Activated CD4-positive, alpha-beta memory T cell treated with anti-CD3 and anti-CD28 coated beads for 36 hours (primary cell): ENCODE measurements around the gene ASPG. TPM values are rescaled to one million over a fixed set of nuclear protein-coding genes. Genes with fewer than 3 reads are reported as not detected.

Source experiments
- CTCF ChIA-PET: fragments of 350-600 bp; sonication (Branson Sonifier 250); formaldehyde crosslinking; loops from one replicate; lab custom pipeline; 2021; ENCODE audit warnings: antibody characterized with exemption, inconsistent platforms; lab: Charles Lee
- POLR2A ChIA-PET: fragments of 350-600 bp; sonication (Branson Sonifier 250); formaldehyde crosslinking; loops from one replicate; lab custom pipeline; 2021; ENCODE audit warnings: antibody characterized with exemption; lab: Charles Lee
- DNase-seq: peaks from one replicate; pipeline ENCODE4 v3.0.0-alpha.2; 2020
- H3K27ac Mint-ChIP-seq: one replicate; pipeline ENCODE4 v1.8.0; 2021; ENCODE audit warnings: mixed read lengths
- H3K27me3 Mint-ChIP-seq: one replicate; pipeline ENCODE4 v1.8.0; 2021; ENCODE audit warnings: mixed read lengths
- H3K36me3 Mint-ChIP-seq: one replicate; pipeline ENCODE4 v1.8.0; 2021; ENCODE audit warnings: mixed read lengths
- H3K4me1 Mint-ChIP-seq: one replicate; pipeline ENCODE4 v1.8.0; 2021; ENCODE audit warnings: low read depth, mixed read lengths
- H3K4me3 Mint-ChIP-seq: one replicate; pipeline ENCODE4 v1.8.0; 2021; ENCODE audit warnings: mild to moderate bottlenecking, mixed read lengths
- H3K9me3 Mint-ChIP-seq: one replicate; pipeline ENCODE4 v1.8.0; 2021; ENCODE audit warnings: mixed read lengths
- intact Hi-C: fragments of 100-400 bp; cut with micrococcal nuclease; formaldehyde crosslinking; loops from one replicate; pipeline ENCODE4 v1.15.1; 2023
- total RNA-seq, 2 experiments: library from RNA; stranded (reverse); gene quantifications; one replicate each; pipeline ENCODE4 v1.2.3, GENCODE V29; 2021

The ASPG gene
- total RNA-seq, 2 experiments from 2014 or later, result not detected

DNA sequence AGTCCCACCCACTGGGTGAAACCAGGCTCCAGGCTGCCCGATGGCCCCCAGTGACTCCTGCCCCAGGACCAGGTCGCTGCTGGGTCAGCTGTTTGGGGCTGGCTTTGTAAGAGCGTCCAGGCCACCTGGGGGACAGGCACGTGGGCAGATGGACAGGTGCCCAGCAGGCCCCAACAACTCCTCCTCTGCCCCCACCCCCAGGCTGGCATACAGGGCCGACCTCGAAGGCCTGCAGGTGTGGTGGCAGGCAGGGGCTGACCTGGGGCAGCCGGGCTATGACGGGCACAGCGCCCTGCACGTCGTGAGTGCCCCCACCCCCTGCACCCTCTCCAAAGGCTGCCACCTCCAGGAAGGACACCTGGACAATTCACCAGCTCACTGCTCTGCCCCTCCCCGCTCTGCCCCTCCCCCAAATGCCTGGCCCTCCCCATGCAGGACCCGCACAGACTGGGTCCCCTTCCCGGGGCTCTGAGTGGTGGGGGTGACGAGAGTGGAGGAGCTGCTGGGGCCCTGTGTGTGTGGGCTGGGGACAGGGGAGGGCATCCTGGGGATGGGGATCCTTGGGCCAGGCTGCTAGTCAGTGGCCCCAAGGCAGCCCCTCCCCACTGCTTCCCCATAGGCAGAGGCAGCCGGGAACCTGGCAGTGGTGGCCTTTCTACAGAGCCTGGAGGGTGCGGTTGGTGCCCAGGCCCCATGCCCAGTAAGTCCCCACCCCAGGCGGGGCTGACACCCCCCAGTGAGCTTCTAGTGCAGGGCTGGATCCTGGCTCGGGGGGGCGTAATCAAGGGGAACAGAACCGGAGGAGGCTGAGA, 26.0 kb downstream of the ASPG start:
- POLR2A ChIA-PET, result no interaction called here
- Mint-ChIP-seq H3K27ac (no peak overlapping the region), H3K27me3 (peaks cover 16% of the 10 kb centered on the region), H3K36me3 (no peaks in the 10 kb centered on the region), H3K4me3 (no peak overlapping the region), H3K4me1 (no peaks in the 10 kb centered on the region), H3K9me3 (no peaks in the 10 kb centered on the region)
- intact Hi-C loops, result no loop called here
- DNase-seq, result no peak
- CTCF ChIA-PET, result interaction anchor here (1.0 kb wide), 1 partner anchor 17 kb away, joined by 3 read pairs; no protein-coding TSS in a partner anchor

GRCh38 chr14:104112113-104112505, 26.6 kb downstream of the ASPG start:
- Mint-ChIP-seq H3K27ac (no peak overlapping the region), H3K27me3 (peaks cover 16% of the 10 kb centered on the region), H3K4me3 (no peak overlapping the region), H3K36me3 (no peaks in the 10 kb centered on the region), H3K9me3 (no peaks in the 10 kb centered on the region), H3K4me1 (no peaks in the 10 kb centered on the region)
- intact Hi-C loops, result no loop called here
- ChIA-PET POLR2A (no interaction called here), CTCF (no interaction called here)
- DNase-seq, result no peak

- Mint-ChIP-seq H3K4me1 (no peaks in the 10 kb centered on the region), H3K36me3 (no peaks in the 10 kb centered on the region), H3K9me3 (no peaks in the 10 kb centered on the region), H3K4me3 (no peak overlapping the region), H3K27me3 (peaks cover 18% of the 10 kb centered on the region), H3K27ac (no peak overlapping the region)
- CTCF ChIA-PET, result no interaction called here
- intact Hi-C loops, result no loop called here
- DNase-seq, result no peak
- POLR2A ChIA-PET, result no interaction called here
Measured at GRCh38 chr14:104112609-104113571, 27.4 kb downstream of the ASPG start.

DNA sequence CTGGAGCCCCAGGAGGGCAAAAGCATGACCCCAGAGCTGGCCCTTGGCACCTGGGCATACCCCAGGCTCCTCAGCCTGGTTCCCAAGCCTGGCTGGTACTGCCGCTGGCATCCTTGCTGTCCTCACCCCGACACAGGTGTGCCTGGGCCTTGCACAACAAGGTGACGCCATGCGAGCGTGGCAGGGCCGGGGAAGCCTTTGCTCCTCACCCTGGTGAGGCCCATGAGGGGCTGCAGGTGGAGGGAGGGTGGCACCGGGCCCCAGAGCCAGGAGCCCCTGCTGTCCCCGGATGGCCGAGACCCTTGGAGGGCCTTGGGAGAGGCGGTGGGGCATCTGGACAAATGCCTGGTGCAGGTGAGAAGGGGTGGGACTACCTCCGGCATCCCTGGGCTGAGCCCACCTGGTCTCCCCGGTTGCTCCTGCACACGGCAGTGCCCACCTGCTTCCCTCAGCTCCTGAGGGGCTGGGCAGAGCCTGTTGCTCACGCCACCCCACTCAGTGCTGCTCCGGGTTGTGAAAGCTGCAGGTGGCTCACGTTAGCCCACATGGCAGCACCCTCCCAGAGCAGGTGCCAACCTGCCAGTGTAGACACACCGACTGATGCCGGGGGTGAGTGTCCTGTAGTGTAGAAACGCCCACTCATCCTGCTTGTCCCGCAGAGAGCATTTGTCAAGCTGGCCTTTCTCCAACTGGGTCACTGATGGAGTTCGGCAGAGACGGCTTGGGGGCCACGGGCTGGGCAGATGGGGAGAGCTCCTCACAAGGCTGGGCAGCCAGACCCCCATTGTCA, 28.3 kb downstream of the ASPG start:
- Mint-ChIP-seq H3K27ac (no peak overlapping the region), H3K4me1 (no peaks in the 10 kb centered on the region), H3K27me3 (peaks cover 21% of the 10 kb centered on the region), H3K36me3 (no peaks in the 10 kb centered on the region), H3K4me3 (no peak overlapping the region), H3K9me3 (no peaks in the 10 kb centered on the region)
- CTCF ChIA-PET, result interaction anchor here (0.9 to 2.2 kb wide), 2 partner anchors 36 to 526 kb away, joined by 3 to 6 read pairs; no protein-coding TSS in a partner anchor
- no peak for DNase-seq
- POLR2A ChIA-PET, result no interaction called here
- intact Hi-C loops, result no loop called here

- no peak overlapping the region for H3K27ac Mint-ChIP-seq
- no peak overlapping the region for H3K4me3 Mint-ChIP-seq
- H3K4me1 Mint-ChIP-seq, result no peaks in the 10 kb centered on the region
- ChIA-PET POLR2A (no interaction called here), CTCF (interaction anchor here (0.9 to 2.2 kb wide), 2 partner anchors 36 to 526 kb away, joined by 3 to 6 read pairs; no protein-coding TSS in a partner anchor)
- no peak for DNase-seq
- H3K36me3 Mint-ChIP-seq, result no peaks in the 10 kb centered on the region
- no peaks in the 10 kb centered on the region for H3K9me3 Mint-ChIP-seq
- H3K27me3 Mint-ChIP-seq, result peaks cover 21% of the 10 kb centered on the region
- intact Hi-C loops, result no loop called here
Measured at GRCh38 chr14:104114421-104115130, 29.1 kb downstream of the ASPG start.

GRCh38 chr14:104115131-104115600, 29.7 kb downstream of the ASPG start:
- Mint-ChIP-seq H3K27ac (no peak overlapping the region), H3K36me3 (no peaks in the 10 kb centered on the region), H3K4me1 (no peaks in the 10 kb centered on the region), H3K27me3 (peaks cover 24% of the 10 kb centered on the region), H3K9me3 (no peaks in the 10 kb centered on the region), H3K4me3 (no peak overlapping the region)
- CTCF ChIA-PET, result interaction anchor here (0.7 to 2.2 kb wide), 2 partner anchors 22 to 37 kb away, joined by 3 to 6 read pairs; no protein-coding TSS in a partner anchor
- intact Hi-C loops, result no loop called here
- POLR2A ChIA-PET, result no interaction called here
- DNase-seq, result no peak

GRCh38 chr14:104115691-104116287, 30.3 kb downstream of the ASPG start:
- CTCF ChIA-PET, result interaction anchor here (0.7 to 2.2 kb wide), 2 partner anchors 21 to 38 kb away, joined by 3 to 6 read pairs; no protein-coding TSS in a partner anchor
- Mint-ChIP-seq H3K27ac (no peak overlapping the region), H3K36me3 (no peaks in the 10 kb centered on the region), H3K4me1 (no peaks in the 10 kb centered on the region), H3K4me3 (no peak overlapping the region), H3K27me3 (peaks cover 26% of the 10 kb centered on the region), H3K9me3 (no peaks in the 10 kb centered on the region)
- intact Hi-C loops, result no loop called here
- no peak for DNase-seq
- POLR2A ChIA-PET, result no interaction called here

DNA sequence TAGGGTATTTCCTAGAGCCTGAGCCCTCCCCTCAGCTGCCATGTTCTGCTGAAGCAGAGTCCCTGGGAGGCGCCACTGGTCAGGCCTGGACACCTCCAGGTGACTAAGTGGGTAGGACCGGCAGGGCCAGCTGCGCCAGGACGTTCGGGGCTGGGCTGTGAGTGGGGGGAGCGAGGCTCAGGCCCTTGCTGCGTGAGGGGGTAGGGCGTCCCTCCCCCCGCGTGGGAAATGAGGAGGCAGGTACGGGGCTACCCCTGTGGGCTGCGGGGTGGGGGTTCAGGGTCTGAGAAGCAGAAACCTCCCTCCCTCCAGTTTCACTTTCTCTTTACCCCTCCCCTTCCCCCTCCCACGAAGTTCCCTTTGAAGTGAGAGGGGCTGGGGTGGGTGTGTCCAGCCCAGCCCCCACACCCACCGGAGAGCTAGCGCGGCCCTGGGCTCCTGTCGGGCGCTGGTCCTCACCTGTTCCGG, 30.8 kb downstream of the ASPG start:
- peaks cover 23% of the 10 kb centered on the region for H3K27me3 Mint-ChIP-seq
- no peaks in the 10 kb centered on the region for H3K36me3 Mint-ChIP-seq
- no peaks in the 10 kb centered on the region for H3K4me1 Mint-ChIP-seq
- intact Hi-C loops, result no loop called here
- no peak overlapping the region for H3K27ac Mint-ChIP-seq
- no peaks in the 10 kb centered on the region for H3K9me3 Mint-ChIP-seq
- H3K4me3 Mint-ChIP-seq, result no peak overlapping the region
- ChIA-PET POLR2A (no interaction called here), CTCF (interaction anchor here (2.2 kb wide), 1 partner anchor 38 kb away, joined by 6 read pairs; no protein-coding TSS in a partner anchor)
- DNase-seq, result no peak

- Mint-ChIP-seq H3K9me3 (no peaks in the 10 kb centered on the region), H3K36me3 (no peaks in the 10 kb centered on the region), H3K4me3 (no peak overlapping the region), H3K4me1 (no peaks in the 10 kb centered on the region), H3K27ac (no peak overlapping the region), H3K27me3 (peaks cover 23% of the 10 kb centered on the region)
- no peak for DNase-seq
- intact Hi-C loops, result no loop called here
- CTCF ChIA-PET, result no interaction called here
- POLR2A ChIA-PET, result no interaction called here
Measured at GRCh38 chr14:104116756-104117340, 31.3 kb downstream of the ASPG start.

DNA sequence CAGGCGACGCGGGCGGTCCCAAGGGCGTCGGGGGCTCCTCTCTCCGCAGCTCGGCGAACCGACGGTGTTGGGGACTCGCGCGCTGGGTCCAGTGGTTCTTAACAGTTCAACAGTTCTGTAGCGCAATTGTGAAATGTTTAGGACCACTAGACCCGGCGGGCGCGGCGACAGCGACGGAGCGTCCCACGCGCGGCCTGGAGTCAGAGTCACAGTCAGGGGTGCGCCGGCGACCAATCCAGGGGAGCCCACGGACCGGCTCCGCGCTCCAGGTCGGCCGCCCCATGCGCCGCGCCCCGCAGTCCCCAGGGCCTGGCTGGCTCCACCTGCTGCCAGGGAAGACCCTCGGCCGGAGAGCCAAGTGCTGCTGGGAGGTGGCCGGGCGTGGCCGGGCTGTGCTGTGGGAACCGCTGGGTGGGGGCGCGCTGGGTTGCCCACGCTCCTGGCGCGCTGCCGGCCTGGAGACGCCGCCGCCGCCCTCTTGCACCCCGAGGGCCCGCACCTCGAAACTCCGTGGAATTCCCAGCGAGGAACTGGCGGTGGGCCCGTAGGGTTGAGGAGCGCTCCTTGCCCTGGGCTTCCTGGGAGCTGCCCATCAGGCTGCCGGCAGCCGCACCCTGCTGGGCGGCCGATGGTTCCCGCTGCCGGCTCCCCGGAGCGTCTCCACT, 32.0 kb downstream of the ASPG start:
- H3K27ac Mint-ChIP-seq, result no peak overlapping the region
- H3K9me3 Mint-ChIP-seq, result no peaks in the 10 kb centered on the region
- H3K36me3 Mint-ChIP-seq, result no peaks in the 10 kb centered on the region
- peaks cover 23% of the 10 kb centered on the region for H3K27me3 Mint-ChIP-seq
- DNase-seq, result no peak
- no peaks in the 10 kb centered on the region for H3K4me1 Mint-ChIP-seq
- intact Hi-C loops, result no loop called here
- H3K4me3 Mint-ChIP-seq, result no peak overlapping the region
- ChIA-PET CTCF (no interaction called here), POLR2A (no interaction called here)
